Stimulated activated CD4-positive, alpha-beta T cell treated with anti-CD3 and anti-CD28 coated beads, Interleukin-15, amount 100 ng/mL, for 24 hours (primary cell): Measurements from ENCODE around the gene WFDC9.
"Not testable (repeated sequence)": the region's sequence is repeated elsewhere in the genome, so short reads cannot be mapped to it uniquely, and the experiment has no call there.

Source experiments
- DNase-seq: peaks from one replicate; pipeline ENCODE4 v3.0.0-alpha.2; 2020

The WFDC9 gene

DNA sequence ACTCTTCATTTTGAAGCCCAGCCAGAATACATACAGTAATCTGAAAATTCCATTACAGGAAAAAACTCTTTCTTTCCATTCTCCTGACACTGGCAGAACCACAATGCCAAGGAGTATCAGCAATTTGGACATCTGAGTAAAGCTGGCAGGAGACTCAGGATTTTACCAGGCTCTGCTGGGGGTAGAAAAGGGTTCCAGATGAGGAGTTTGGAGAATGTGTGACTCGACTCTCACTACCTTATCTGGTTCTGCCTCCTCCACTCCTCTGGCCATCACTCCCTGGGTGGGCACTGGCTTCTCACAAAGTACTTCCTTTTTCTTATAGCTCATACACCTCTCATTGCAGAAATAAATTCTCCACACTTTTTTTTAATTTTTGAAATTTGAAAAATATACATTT lies 41.4 kb downstream of the WFDC9 start:
- no peak for DNase-seq

DNA sequence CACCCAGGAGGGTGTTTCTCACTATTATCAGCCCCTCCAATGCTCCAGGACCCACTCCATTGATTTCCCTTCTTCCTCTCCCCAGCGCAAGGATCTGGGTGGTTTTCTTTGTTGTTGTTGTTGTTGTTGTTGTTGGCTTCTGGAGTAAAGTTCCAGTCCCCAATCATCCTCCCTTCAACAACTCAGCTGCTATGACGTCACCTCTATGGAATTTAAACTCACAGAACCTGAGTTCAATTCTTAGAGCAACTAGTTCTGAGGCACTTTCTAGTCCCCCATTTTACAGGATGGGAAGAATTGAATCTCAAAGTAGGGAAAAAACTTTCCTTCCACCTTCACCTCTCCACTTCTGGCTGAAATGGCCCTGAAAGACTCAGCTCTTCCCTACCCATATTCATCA lies 42.3 kb downstream of the WFDC9 start:
- no peak for DNase-seq

DNA sequence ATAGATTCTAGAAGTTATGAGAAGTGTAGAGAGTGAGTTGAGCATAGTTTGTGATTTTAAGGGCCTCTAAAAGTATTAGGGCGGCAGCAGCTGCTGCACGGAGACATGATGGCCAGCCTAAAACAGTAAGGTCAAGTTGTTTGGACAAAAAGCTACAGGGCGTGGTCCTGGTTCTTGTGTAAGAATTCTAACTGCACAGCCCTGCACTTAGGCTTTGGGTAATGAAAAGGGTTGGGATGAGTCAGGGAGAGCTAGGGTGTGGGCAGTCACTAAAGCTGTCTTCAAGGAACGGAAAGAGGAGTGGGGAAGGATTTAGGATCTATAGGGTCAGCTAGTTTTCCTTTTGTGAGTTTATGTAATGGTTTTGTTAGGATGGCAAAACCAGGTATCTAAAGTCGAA lies 45.1 kb downstream of the WFDC9 start:
- DNase-seq: not testable (repeated sequence)

DNA sequence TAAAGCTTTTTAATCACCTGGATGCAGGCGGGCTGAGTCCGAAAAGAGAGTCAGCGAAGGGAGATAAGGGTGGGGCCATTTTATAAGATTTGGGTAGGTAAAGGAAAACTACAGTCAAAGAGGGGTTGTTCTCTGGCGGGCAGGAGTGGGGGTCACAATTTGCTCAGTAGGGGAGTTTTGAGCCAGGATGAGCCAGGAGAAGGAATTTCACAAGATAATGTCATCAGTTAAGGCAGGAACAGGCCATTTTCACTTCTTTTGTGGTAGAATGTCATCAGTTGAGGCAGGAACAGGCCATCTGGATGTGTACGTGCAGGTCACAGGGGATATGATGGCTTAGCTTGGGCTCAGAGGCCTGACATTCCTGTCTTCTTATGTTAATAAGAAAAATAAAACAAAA lies 46.8 kb downstream of the WFDC9 start:
- DNase-seq: not testable (repeated sequence)

DNA sequence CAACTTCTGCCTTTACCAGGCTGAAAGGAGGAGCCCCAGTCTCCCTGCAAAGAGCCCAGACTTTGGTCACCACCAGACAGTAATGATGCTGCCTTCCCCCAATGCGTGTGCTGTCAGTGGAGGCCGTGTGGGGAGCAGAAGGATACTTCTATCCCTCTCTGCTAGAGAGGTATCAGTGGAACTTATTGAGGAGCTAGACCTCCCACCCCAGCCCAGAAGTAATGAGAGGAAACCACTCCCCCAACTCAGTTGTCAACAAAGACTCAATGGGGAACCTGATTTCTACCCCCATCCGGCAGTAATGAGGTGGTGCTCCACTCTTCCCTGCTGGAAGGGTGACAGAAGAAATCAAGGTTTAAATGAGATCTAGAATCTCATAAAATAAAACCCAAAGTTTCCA lies 47.6 kb downstream of the WFDC9 start:
- DNase-seq: no peak

DNA sequence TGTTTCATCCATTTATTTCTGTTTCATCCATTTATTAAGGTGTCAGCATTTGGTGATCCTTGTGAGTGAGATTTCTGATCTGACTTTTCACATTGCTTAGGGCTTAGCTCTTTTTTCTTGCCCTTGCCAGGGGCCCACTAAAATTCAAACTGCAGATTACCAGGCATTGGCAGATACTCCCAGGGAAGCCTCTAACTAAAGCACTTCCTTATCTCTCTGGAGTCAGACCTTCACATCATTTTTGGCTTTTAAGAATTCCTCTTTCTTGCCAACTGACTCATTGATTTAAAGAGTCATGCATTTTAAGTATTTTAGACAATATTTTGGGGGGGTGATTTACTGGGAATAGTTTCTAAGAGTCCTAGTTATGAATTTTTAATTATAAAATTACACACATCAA lies 49.4 kb downstream of the WFDC9 start:
- DNase-seq: no peak

DNA sequence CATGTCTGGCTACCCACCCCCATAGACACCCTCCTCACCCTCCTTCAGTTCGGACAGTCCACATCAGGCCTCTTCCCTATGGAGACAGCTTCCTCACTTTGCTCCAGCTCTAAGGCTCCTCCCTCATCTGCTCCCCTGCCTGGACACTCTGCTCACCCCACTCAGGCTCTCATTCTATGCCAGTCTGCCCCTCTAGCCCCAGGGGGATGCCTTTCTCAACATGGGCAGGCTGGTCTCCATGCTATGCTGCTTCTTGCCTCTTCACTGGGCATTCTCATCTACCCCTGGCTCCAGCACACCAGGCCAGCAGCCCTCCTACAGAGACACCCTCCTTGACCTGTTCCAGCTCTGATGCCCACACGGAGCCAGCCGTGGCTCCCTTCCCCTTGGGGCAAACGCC lies 51.9 kb downstream of the WFDC9 start, which contains the start of gene WFDC8:
TSS of gene WFDC8 (minus strand) at position 101 of the 400 bp plus-strand sequence. CDS start at position 64, 37 bp downstream.
- DNase-seq: no peak

GRCh38 chr20:45578231-45578630 lies 52.9 kb downstream of the WFDC9 start:
- DNase-seq: no peak

GRCh38 chr20:45576995-45577394 lies 54.1 kb downstream of the WFDC9 start:
- no peak for DNase-seq

DNA sequence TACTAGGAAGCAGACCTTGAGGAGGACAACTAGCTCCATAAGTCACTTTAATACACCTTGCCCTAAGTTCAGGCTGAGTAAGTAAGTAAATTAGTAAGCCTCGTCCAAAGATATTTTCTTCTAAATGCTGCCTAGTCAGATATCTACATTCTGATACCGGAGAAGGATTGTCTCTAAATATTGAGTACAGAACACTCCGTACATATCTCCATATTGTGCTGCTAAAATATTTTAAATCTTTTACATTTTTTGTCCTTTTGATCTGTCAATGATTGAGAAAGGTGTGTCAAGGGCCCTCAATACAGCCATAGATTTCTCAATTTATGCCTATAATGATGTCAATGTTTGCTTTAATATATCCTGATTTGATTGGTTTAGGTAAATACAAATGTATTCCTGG lies 55.2 kb downstream of the WFDC9 start:
- no peak for DNase-seq

GRCh38 chr20:45569650-45570049 lies 61.4 kb downstream of the WFDC9 start:
- DNase-seq: not testable (repeated sequence)

DNA sequence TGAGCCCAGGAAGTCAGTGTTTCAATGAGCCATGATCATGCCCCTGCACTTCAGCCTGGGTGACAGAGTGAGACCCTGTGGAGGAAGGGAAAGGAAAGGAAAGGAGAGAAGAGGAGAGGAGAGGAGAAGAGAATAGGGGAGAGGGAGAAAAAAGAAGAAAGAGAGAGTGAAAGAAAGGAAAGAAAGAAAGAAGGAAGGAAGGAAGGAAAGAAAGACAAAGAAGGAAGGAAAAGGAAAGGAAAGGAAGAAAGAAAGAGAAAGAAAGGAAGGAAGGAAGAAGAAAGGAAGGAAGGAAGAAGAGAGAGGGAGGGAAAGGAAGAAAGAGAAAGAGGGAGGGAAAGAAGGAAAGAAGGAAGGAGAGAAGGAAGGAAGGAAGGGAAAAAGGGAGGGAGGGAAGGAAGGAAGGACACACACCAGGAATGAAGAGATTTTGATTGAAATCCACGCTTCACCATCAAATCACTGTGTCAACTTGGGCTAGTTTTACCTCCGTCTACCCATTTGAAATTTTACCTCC lies 66.3 kb downstream of the WFDC9 start:
- no peak for DNase-seq
